Measurements from ENCODE around the gene PRKAG2.
"Not testable (repeated sequence)": the region's sequence is repeated elsewhere in the genome, so short reads cannot be mapped to it uniquely, and the experiment has no call there.

The PRKAG2 gene

GRCh38 chr7:151801782-151802468, 75.0 kb downstream of the PRKAG2 start:
- DNase-seq (ENCODE audit: low read depth in 2 of 2) = no peak

GRCh38 chr7:151801291-151801690, 75.6 kb downstream of the PRKAG2 start:
- DNase-seq (ENCODE audit: low read depth in 2 of 2) = no peak

GRCh38 chr7:151800861-151801260, 76.1 kb downstream of the PRKAG2 start:
- DNase-seq (ENCODE audit: low read depth in 2 of 2) = no peak

- no peak for DNase-seq (ENCODE audit: low read depth in 2 of 2)
These were observed 76.5 kb downstream of the PRKAG2 start for GRCh38 chr7:151800391-151800790.

GRCh38 chr7:151799506-151799905, 77.4 kb downstream of the PRKAG2 start:
- no peak for DNase-seq (ENCODE audit: low read depth in 2 of 2)

- DNase-seq (ENCODE audit: low read depth in 2 of 2) = no peak
These were observed 78.0 kb downstream of the PRKAG2 start for GRCh38 chr7:151798851-151799448.

GRCh38 chr7:151797667-151798307, 79.1 kb downstream of the PRKAG2 start:
- not testable (repeated sequence) for DNase-seq (ENCODE audit: low read depth in 2 of 2)

- DNase-seq (ENCODE audit: low read depth in 2 of 2) = no peak
These were observed 79.9 kb downstream of the PRKAG2 start for GRCh38 chr7:151796871-151797537.

- DNase-seq (ENCODE audit: low read depth in 2 of 2) = no peak
These were observed 80.6 kb downstream of the PRKAG2 start for GRCh38 chr7:151796091-151796870.

- DNase-seq (ENCODE audit: low read depth in 2 of 2) = no peak
These were observed 81.6 kb downstream of the PRKAG2 start for GRCh38 chr7:151795168-151795811.

GRCh38 chr7:151794508-151795167, 82.3 kb downstream of the PRKAG2 start:
- DNase-seq (ENCODE audit: low read depth in 2 of 2) = no peak

GRCh38 chr7:151793991-151794507, 82.9 kb downstream of the PRKAG2 start:
- no peak for DNase-seq (ENCODE audit: low read depth in 2 of 2)

GRCh38 chr7:151793531-151793951, 83.4 kb downstream of the PRKAG2 start:
- no peak for DNase-seq (ENCODE audit: low read depth in 2 of 2)

GRCh38 chr7:151792636-151793035, 84.3 kb downstream of the PRKAG2 start:
- DNase-seq (ENCODE audit: low read depth in 2 of 2) = no peak

GRCh38 chr7:151792086-151792485, 84.8 kb downstream of the PRKAG2 start:
- no peak for DNase-seq (ENCODE audit: low read depth in 2 of 2)

GRCh38 chr7:151790830-151791620, 85.9 kb downstream of the PRKAG2 start:
- no peak for DNase-seq (ENCODE audit: low read depth in 2 of 2)

GRCh38 chr7:151790095-151790829, 86.7 kb downstream of the PRKAG2 start:
- DNase-seq (ENCODE audit: low read depth in 2 of 2) = no peak

- DNase-seq (ENCODE audit: low read depth in 2 of 2) = no peak
These were observed 87.5 kb downstream of the PRKAG2 start for GRCh38 chr7:151789380-151789947.

- no peak for DNase-seq (ENCODE audit: low read depth in 2 of 2)
These were observed 89.6 kb downstream of the PRKAG2 start for GRCh38 chr7:151787348-151787747.
